NCI-H82 treated with DMSO at 0.1 percent for 48 hours (cell line): ENCODE data around the gene SLC44A4.
"Not testable (repeated sequence)": the region's sequence is repeated elsewhere in the genome, so short reads cannot be mapped to it uniquely, and the experiment has no call there.

Experiments
- DNase-seq: peaks from one replicate; lab custom pipeline; 2025; ENCODE audit not compliant: unreplicated experiment; lab: John Stamatoyannopoulos, UW

SLC44A4 gene

GRCh38 chr6:31861150-31861549, 17.6 kb downstream of the SLC44A4 start:
- DNase-seq, result no peak

- no peak for DNase-seq
These were observed 18.4 kb downstream of the SLC44A4 start for GRCh38 chr6:31860349-31860748.

GRCh38 chr6:31859923-31860322, 18.9 kb downstream of the SLC44A4 start:
- DNase-seq, result no peak

- no peak for DNase-seq
These were observed 20.1 kb downstream of the SLC44A4 start for GRCh38 chr6:31858707-31859106.

GRCh38 chr6:31857774-31858173, 21.0 kb downstream of the SLC44A4 start:
- DNase-seq, result not testable (repeated sequence)

GRCh38 chr6:31851980-31852718, 26.6 kb downstream of the SLC44A4 start:
- not testable (repeated sequence) for DNase-seq

- no peak for DNase-seq
These were observed 27.3 kb downstream of the SLC44A4 start for GRCh38 chr6:31851485-31851832.

GRCh38 chr6:31850765-31851484, 27.9 kb downstream of the SLC44A4 start:
- no peak for DNase-seq

- no peak for DNase-seq
These were observed 31.4 kb downstream of the SLC44A4 start for GRCh38 chr6:31847276-31847978.

GRCh38 chr6:31844507-31844906, 34.3 kb downstream of the SLC44A4 start:
- DNase-seq, result no peak

GRCh38 chr6:31842053-31842452, 36.7 kb downstream of the SLC44A4 start:
- DNase-seq, result no peak

- DNase-seq, result not testable (repeated sequence)
These were observed 39.0 kb downstream of the SLC44A4 start for GRCh38 chr6:31839779-31840126.

GRCh38 chr6:31838968-31839367, 39.8 kb downstream of the SLC44A4 start:
- no peak for DNase-seq

- not testable (repeated sequence) for DNase-seq
These were observed 40.7 kb downstream of the SLC44A4 start for GRCh38 chr6:31838114-31838553.

GRCh38 chr6:31837369-31838113, 41.3 kb downstream of the SLC44A4 start:
- no peak for DNase-seq

GRCh38 chr6:31836474-31837368, 42.1 kb downstream of the SLC44A4 start:
- no peak for DNase-seq

GRCh38 chr6:31836047-31836473, 42.7 kb downstream of the SLC44A4 start:
- DNase-seq, result no peak

- DNase-seq, result peak; percentile 70
These were observed 44.2 kb downstream of the SLC44A4 start for GRCh38 chr6:31834367-31835250.
